HG03060 (cell line): Measurements from ENCODE around the gene ANKRD13B.

Source experiments
- ATAC-seq: cut with Tn5 transposase; IDR thresholded peaks from one replicate; pipeline ENCODE4 v1.9.1; 2021; ENCODE audit warnings: low read depth, moderate number of reproducible peaks; ENCODE audit not compliant: unreplicated experiment

Gene ANKRD13B

DNA sequence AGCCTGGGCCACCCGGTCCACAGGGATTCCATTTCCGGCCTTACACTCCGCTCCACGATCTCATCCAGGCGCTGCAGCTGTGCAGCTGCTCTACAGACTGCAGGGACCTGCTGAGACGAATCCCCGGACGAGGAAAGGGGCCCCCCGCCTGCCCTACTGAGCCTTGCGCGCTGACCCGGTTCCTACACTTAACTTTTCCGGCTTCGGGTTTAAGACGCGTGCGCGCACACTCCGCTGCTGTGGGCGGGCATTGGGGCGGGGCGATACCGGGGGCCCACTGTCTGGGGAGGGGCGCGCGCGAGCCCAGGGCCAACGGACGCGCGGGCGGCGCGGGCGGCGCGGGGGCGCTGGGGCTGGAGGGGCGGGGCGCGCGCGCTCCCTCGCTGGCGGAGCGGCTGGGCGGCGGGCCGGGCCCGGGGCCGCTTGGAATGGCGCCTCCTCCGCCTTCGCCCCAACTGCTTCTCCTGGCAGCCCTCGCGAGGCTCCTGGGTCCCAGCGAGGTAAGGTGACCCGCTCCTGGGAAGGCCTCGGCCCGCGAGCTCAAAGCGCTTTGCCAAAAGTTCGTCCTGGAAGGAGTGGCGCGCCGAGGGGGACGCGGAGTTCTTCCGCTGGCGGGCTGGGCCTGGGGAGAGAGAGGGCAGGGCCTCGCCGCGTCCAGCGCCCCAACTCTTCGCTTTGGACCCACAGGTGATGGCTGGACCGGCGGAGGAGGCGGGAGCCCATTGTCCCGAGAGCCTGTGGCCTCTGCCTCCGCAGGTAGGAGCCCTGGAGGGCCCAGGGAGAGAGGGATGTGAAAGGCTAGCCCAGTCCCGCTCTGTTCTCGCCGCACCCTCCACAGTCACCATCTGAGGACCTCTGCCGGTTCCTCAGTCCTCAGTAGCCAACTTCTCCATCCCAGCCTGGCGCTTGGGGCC, 24.3 kb upstream of the ANKRD13B start, which contains the start of gene TP53I13:
TP53I13 (plus strand) TSS at position 371 of the 914 bp plus-strand sequence; CDS start at position 429, 58 bp downstream.
- ATAC-seq = no peak

DNA sequence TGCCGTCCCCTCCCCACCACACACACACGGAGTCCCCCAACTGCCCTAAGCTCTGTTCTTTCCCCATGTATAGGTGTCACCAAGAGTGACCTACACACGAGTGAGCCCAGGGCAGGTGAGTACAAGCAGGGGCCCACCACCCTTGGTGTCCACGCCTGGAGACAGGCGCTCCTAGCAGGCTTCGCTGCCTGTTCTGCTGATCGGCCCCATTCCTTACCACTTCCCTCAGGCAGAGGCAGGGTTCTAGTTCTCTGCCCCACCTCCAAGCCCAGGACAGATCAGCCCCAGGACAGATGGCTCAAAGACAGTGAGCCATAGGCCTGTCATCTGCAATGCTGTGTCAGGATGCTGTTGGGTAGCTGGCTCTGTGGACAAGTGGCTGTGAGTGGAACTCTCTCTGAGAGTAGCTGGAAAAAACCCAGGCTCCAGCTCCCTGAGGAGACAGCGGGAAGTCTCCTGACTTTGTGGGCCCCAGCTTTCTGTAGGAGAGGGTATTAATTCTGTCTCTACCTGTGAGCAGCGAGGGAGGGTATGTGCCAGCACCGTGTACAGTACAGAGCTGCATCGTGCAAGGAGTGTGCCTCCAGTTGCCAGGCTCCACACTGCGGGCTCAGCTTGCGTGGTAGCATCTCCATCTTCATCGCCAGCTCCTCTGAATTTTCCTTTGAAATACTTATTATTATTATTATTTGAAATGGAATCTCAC, 23.5 kb upstream of the ANKRD13B start:
- ATAC-seq = no peak

GRCh38 chr17:29570521-29570920, 22.4 kb upstream of the ANKRD13B start:
- no peak for ATAC-seq

- ATAC-seq = no peak
These were observed 21.4 kb upstream of the ANKRD13B start for GRCh38 chr17:29571486-29571882.

GRCh38 chr17:29571883-29572681, 20.9 kb upstream of the ANKRD13B start:
- no peak for ATAC-seq

GRCh38 chr17:29572691-29573557, 20.0 kb upstream of the ANKRD13B start:
- no peak for ATAC-seq

DNA sequence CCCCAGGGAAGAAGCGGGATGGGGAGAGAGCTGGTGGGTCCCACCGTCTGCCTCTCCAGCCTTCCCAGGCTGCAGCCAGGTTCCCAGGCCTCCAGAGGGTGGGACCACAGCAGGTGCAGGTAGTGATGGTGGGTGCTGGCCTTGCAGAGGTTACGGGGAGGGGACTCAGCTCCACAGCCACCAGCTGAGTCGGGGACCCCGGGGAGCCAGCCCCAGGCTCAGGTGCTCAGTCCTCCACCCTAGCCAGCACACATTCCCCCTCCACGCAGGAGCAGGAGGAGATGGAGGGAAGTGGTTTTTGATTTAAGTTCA, 19.4 kb upstream of the ANKRD13B start:
- ATAC-seq = no peak

- no peak for ATAC-seq
These were observed 18.8 kb upstream of the ANKRD13B start for GRCh38 chr17:29573871-29574731.

DNA sequence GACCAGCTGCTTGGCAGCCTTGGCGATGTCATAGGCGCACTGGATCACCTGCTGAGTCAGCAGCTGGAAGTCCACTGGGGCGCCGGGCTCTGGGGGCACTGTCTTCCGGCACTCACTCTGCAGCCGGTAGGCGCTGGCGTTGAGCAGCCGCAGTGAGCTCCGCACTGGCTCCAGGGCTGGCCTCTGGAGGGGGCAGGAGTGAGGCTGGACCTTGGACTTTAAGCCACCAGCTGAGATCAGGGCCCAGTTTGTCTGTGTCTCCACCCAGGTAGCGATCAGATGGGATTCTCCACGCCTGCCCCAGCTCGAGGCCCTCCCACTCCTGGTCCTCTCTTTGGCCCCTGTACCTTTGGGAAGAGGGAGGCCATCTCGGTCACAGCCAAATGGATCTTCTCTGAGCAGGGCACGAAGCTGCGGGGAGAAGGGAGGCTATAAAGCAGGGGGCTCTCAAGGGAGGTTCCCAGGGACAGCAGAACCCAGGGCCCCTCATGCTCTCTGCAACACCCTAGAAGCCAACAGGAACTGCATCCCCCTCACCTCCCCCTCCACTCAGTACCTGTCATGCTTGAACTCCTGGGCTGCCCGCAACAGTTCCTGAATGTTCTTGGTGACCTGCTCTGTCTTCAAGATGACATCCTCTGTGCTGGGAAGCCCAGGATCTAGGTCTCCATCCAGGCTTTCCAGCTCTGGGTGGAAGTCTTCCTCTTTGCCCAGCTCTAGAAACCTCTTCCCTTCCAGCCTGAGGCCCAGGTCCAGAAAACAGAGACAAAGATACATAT, 18.0 kb upstream of the ANKRD13B start:
- no peak for ATAC-seq

GRCh38 chr17:29575511-29576213, 17.3 kb upstream of the ANKRD13B start:
- no peak for ATAC-seq

GRCh38 chr17:29576214-29577000, 16.5 kb upstream of the ANKRD13B start:
- no peak for ATAC-seq

DNA sequence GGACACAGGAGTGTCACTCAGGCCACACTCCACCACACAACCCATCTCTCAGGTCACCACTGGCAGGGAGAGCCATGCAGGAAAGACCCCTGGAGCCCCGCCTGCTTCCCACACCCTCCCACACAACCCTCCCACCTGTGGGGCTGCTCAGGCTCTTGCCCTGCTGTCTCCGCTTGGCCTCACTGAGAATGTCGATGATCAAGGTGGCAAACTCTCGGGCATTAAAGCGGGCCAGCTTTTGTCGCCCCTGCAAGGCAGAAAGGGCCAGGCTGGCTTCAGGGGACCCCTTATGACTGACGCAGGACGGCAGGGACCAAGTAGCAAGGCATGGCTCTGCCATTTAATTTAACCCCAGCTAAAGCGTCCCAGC, 15.9 kb upstream of the ANKRD13B start:
- ATAC-seq = no peak

- ATAC-seq = no peak
These were observed 15.3 kb upstream of the ANKRD13B start for GRCh38 chr17:29577385-29578211.

DNA sequence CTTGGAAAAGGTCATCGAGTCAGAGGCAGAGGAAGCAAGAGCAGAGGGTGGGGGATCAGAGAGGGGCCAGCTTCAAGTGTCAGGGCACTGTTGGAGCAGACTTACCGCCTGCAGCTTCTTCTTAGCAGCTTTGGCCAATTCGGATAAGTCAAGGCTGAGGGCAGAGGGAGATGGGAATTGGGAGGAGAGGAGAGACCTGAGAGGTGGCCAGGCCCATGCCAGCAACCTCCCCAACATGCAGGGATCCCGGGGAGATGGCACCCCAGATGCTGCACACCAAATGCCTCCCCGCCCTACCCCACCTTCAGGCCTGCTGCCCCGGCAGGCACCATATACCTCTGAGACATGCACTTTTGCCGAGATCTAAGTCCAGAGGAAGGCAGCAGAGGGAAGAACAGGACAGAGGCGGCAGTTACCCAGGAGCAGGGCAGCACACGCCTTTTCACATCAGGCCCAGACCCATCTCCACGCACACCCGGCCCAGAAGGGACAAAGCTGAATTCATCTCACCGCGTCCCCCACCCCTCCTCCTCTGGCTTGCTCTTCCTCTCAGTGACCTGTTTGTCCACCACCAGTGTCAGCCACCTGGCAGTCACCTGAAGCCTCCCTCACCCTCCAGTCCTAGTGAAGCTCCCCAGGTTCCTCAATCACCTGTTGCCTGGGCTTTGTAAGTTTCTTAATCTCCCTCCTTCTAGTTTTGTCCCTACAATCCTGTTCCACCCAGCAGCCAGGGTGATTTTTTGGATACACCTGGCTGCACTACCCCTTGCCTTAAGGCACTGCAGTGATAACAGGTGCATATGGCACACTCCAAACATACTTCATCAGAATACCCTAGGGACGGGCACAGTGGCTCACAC, 14.1 kb upstream of the ANKRD13B start:
- no peak for ATAC-seq
